Non-pigmented ciliary epithelial cell (primary cell): ENCODE measurements around the gene MYO7B.

Source experiments
- DNase-seq: peaks from one replicate; pipeline ENCODE4 v3.0.0-alpha.2; 2010; ENCODE audit warnings: low read depth

Gene MYO7B

GRCh38 chr2:127574656-127575055 lies 39.2 kb downstream of the MYO7B start:
- no peak for DNase-seq

GRCh38 chr2:127575185-127575765 lies 39.8 kb downstream of the MYO7B start:
- no peak for DNase-seq

DNA sequence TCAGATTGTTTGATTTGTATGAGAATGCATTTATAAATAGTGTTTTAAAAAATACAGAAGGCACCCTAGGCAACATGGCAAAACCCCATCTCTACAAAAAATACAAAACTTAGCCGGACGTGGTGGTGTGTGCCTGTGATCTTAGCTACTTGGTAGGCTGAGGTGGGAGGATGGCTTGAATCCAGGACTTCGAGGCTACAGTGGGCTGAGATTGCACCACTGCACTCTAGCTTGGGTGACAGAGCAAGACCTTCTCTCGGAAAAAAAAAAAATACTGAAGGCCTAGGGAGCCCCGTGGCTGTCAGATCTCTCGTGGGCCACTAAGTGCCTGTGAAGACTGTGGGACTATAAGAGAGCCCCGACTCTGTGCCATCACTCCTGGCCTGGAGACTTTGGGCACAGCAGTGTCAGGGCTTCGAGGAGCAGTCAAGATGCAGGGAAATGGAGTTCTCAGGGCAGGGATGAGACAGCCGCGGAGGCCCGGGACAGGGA lies 40.5 kb downstream of the MYO7B start:
- DNase-seq = no peak

DNA sequence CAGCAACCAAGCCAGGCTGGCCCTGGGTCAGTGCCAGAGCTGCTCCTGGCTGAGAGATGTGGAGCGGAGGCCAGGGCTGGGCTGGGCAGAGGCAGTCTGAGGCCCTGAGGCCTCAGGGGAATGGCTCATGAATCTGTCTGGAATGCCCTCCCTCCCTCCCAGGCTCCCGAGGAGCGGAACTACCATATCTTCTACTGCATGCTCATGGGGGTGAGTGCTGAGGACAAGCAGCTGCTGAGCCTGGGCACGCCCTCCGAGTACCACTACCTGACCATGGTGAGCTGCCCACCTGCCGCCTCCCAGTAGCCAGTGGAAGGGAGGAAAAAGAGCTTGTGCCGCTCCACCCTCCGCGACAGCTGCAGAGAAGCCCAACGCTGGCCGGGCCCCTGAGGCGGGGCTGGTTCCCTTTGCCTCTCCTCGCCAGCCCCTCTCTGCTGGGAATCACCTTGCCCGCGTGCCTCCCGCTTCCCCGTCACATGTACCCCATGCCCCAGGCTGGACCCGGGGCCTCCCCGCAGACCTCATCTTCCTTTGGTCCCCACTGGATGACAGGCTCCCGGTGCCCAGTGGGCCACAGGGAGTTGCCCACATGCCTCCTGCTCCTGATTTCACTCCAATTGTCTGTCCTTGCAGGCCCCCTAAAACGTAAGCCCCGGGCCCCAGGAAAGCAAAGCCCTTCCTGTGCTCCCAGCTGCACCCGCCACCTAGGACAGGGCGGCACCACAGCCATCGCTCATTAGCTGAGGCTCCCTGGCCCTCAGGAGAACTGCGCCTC lies 41.1 kb downstream of the MYO7B start:
- DNase-seq = no peak

- DNase-seq = no peak
Measured at GRCh38 chr2:127577208-127577475, 41.7 kb downstream of the MYO7B start.

- DNase-seq = no peak
Measured at GRCh38 chr2:127577503-127577902, 42.0 kb downstream of the MYO7B start.

DNA sequence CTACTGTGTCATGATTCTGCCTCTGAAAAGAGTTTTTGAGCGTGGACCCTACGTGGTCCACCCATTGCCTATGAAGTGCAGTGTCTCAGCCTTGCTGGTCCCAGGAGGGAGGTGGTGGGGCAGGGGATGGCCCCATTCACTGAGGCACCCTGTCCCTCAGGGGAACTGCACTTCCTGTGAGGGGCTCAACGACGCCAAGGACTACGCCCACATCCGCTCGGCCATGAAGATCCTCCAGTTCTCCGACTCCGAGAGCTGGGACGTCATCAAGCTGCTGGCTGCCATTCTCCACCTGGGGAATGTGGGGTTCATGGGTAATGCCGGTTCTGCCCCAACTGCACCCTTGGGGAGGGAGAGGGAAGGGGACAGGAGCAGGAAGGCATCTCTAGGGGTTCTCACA lies 42.5 kb downstream of the MYO7B start:
- DNase-seq = no peak

GRCh38 chr2:127578411-127578810 lies 42.9 kb downstream of the MYO7B start:
- no peak for DNase-seq

DNA sequence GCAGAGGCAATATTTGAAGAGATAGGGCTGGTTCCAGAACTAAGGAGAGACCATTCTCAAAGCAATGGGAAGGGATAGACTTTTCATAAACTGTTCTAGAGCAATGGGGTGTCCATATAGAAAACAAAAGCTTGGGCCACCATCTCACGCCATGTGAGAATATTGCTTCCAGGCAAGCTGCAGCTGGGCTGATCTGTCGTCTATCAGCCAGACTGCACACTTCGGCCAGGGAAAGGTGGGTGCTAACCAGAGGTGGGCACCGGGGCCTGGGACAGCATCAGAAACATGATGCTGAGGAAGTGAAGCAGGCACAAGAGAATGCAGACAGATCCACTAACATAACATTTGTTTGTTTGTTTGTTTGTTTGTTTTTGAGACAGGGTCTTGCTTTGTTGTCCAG lies 43.7 kb downstream of the MYO7B start:
- DNase-seq = no peak

DNA sequence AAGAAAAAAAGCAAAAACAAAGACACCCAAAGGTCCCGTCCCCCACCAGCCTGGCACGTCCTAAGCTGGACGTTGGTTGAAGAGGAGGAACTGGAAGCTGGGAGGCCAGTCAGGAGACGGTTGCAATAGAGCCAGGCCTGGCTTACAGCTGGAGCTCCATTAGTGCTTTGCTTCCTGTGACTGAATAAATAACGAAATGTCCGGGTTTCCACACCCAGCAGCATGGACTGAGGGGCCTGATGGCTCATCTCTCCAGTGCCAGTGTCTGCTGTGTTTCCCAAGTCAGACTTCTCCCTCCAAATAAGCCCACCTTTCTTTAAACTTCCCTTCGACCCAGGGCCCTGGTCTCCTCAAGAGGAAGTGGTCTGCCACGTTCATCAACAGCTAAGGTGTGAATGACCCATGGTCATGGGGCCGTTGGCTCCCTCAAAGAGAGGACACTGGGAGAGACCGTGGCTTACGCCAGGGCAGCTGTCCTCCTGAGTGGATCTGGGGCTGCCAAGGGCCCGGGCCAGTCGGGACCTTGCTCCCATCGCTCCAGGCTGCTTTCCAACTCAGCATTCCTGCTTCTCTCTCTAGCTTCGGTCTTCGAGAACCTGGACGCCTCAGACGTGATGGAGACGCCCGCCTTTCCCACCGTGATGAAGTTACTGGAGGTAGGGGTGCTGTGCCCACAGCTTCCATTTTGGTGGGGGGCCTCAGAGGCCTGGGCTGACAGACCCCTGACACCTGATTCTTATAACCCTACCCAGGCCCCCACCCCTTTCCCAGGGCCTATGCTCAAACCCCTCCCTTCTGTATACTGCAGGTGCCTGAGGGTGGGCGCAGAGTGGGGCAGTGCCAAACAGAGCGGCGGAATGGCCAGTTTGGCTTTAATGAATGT lies 44.9 kb downstream of the MYO7B start:
- DNase-seq = no peak

DNA sequence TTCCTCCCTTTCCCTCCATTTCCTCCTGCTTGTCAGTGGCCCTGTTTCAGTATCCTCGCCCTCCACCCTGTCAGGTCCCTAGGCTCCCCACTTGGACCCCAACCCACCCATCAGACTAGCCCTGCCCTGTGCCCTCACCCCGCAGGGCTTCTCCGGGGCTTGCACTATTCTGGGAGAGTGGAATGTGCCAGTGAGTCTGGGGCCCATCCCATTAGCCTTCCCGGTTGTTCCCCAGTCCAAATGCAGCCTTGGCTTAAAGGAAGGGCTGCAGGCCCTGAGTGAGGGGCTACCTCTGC lies 45.5 kb downstream of the MYO7B start:
- DNase-seq = no peak

DNA sequence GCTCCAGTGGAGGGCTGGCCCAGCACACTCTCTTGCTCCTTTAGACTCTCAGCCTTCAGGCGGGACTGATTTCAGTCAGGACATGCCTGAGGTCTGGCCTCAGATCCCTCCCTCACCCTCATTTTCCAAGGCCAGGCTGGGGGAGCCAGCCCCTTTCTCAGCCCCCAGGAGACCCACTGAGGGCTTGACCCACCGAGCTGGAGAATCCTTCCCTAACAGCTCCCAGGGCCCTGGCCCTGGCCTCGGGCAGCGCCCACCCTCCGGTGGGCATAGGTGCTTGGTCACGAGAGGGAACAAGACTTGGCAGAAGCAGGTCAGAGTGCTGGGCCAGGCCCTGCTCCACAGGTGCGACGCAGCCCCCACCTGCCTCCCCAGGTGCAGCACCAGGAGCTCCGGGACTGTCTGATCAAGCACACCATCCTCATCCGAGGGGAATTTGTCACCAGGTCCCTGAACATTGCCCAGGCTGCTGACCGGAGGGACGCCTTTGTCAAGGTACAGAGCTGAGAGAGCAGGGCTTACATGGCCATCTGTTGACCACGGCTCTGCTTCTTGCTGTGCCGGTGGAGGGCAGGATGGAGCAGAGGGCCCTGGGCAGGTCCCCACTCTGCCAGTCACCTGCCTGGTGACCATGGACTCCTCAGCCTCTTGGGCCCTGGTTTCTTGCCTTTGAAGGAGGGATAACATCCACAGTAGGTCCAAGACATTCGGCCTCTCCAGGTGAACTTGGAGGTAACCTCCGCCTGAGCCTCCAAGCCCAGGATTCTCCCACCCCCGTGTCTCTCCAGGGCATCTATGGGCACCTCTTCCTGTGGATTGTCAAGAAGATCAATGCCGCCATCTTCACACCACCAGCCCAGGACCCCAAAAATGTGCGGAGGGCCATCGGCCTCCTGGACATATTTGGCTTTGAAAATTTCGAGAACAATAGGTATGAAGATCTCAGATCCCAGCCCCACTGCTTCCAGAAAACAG lies 46.3 kb downstream of the MYO7B start:
- DNase-seq = no peak

DNA sequence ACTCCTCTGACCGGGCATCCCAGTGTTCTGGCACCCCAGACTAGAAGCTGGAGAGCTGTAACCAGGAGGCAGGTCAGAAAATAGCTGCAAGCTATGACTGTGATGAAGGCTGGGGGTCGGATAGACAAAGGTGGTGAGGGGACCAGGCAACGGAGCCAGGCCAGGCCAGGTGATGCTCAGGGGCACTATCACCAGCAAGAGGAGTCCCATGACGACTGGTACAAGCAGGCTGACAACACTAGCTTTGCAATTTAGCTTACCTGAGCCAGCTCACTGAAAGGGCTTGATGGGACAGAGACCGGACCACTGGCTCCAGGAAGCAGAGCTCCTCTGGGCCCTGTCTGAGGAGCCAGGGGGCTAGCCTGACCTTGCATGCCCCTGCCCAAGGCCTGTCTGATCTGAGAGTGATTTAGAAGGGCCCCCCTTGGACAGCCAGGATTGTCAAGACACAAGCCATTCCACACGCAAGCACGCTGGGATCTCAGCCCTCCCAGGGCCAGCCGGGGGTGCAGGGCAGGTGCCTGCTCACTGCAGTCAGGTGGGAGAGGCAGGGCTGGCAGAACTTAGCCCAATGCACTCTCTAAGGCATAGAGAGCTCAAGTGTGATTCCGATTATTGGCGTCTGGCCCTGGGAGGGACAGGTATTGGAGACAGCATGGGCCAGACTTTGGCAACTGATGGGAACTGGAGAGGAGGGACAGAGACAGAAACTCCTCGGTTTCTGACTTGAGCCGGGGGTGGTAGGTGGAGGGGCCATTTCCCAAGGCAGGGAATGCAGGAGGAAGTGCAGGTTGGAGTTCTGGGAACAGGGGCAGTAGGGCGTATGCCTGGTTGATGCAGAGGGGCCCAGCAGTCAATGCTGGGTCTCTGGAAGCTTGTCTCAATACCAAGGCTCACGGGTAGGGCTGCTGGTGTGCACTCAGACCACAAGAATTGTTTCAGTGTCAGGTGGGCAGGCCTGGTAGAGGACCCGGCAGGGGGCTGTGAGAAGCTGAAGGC lies 47.7 kb downstream of the MYO7B start:
- no peak for DNase-seq

GRCh38 chr2:127584047-127584446 lies 48.6 kb downstream of the MYO7B start:
- DNase-seq = no peak

DNA sequence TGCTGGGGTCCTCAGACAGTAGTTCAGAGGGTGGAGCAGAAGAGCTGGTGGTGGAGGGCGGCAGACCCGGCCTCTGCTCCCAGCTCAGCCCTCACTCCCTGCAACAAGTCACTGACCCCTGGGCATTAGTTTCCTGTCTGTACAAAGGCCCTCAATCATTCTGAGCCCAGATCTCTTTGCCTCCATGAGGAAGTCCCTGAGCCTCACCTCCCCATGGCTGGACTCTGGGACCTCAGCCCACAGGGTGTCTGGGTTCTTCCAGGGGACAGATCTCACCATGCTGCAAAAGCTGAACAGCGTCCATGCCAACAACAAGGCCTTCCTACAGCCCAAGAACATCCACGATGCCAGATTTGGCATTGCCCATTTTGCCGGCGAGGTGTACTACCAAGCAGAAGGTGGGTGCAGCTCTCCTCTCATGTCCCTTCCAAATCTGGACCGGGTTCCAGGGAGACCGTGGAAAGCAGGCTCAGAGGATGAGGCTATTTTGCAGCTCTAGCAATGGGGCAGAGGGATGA lies 49.1 kb downstream of the MYO7B start:
- DNase-seq = no peak

GRCh38 chr2:127585270-127585807 lies 49.9 kb downstream of the MYO7B start:
- DNase-seq = no peak

DNA sequence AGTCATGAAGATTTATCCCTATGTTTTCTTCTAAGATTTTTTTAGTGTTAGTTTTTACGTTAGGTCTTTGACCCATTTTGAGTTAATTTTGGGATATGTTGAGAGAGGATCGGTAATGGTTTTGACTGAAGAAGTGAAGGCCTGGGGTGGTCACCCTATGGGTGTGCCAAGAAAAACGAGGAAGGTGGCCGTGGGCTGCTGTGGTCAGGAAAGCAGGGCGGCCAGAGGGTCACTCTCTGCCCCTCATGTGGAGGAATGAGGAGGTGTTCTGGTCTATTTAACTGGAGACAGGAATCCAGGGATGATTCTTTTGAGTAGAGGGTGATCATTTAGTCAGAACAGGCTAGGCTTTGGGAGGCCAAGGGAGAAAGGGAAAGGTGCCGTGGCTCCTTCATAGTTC lies 50.7 kb downstream of the MYO7B start:
- DNase-seq = no peak

DNA sequence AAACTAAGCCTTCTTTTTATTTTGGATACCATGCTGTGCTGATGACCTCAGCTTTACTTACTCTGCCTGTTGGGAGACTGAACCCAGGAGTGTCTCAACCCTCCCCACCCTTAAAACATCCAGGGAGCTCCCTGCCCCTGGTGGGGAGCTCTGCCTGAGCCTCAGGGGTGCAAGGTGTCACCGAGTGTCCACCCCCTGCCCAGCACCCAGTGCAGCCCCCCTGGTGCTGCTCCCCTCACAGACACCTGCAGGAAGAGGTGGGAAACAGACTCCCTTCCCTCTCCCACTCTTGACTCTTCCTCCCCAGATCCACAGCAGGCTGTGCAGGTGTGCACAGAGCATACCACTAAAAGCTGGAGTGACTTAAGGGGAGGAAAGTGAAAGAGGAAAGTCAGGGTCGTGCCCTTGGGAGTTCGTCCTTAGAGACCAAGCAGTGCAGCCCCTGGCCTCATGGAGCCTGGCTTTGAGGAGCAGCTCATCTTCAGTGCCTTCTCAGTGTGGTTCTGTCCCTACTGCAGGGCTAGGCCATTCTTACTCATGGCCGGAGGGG lies 51.3 kb downstream of the MYO7B start:
- DNase-seq = no peak

- DNase-seq = no peak
Measured at GRCh38 chr2:127588241-127588640, 52.8 kb downstream of the MYO7B start.

DNA sequence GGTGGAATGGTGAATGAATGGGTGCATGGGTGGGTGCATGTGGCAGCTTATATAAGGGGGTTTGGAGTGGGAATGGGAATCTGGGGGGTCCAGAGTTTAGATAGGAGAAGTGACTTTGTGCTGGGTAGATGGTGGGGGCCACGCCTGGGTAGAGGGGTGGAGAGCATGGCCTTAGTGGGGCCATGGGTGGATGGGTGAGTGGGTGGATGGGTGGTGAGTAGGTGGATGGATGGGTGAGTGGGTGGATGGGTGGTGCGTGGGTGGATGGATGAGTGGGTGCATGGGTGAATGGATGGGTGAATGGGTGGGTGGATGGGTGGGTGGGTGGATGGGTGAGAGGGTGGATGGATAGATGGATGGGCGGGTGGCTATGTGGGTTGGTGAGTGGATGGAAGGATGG lies 53.9 kb downstream of the MYO7B start:
- DNase-seq = no peak
